Stimulated activated CD4-positive, alpha-beta T cell treated with anti-CD3 and anti-CD28 coated beads, Interleukin-15, amount 100 ng/mL, for 1 hour (primary cell): ENCODE results near the gene EXO5.
"Not testable (repeated sequence)": the region's sequence is repeated elsewhere in the genome, so short reads cannot be mapped to it uniquely, and the experiment has no call there.

Experiments used
- DNase-seq, 2 donors: peaks; one replicate each; pipeline ENCODE4 v3.0.0-alpha.2; 2020; ENCODE audit warnings: low read depth in 1 of 2, low spot score in 1 of 2

The EXO5 gene

DNA sequence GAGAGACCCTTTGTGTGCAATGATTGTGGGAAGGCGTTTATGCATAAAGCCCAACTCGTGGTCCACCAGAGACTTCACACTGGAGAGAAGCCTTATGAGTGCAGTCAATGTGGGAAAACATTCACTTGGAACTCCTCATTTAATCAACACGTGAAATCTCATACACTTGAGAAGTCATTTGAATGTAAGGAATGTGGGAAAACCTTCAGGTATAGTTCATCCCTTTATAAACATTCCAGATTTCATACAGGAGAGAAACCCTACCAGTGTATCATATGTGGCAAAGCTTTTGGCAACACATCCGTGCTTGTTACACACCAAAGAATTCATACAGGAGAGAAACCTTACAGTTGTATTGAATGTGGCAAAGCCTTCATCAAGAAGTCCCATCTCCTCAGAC is 38.4 kb downstream of the EXO5 start:
- no peak for DNase-seq

DNA sequence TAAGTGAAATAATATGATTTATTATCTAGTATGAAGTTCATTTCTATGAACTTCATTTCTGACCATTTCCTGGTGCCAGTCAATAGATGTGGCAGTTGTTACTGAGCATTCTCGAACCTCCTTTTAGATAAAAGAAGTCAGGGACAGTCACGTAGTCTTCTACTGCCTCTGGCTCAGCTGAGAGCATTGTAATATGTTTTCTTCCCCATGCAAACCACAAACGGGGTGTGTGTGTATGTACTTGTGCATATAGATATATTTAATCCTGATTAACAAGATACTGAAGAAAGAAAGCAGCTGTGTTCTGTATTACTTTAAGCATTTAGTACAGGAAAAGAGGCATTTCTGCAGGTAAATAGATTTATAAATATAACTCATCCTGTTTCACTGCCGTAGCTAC is 44.5 kb downstream of the EXO5 start:
- DNase-seq: no peak

DNA sequence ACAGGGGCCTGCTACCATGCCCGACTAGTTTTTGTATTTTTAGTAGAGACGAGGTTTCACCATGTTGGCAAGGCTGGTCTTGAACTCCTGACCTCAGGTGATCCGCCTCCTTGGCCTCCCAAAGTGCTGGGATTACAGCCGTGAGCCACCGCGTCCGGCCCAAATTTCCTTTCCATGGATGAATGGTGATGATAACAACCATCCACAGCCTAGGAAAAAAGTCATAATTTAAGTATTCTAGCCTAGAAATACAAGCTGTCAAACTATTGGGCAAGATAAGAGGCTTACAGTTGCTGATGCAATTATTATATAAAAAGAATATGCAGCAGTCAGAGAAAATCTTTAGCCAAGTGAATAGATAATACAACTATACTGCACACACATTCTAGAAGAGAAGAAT is 46.2 kb downstream of the EXO5 start:
- not testable (repeated sequence) for DNase-seq

DNA sequence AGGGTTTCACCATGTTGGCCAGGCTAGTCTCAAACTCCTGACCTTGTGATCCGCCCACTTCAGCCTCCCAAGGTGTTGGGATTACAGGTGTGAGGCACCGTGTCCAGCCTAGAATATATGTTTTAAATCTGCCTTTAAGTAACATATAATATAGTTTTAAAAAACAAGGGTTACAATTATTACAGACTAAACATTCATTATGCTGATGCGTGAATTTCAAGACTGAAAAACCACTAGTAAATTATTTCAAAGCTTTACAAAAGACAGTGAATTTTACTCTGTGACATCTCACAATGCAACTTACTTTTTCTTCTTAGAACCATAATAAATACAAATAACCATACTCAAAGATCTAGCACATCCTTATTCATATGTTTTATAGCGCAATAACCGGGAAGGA is 47.6 kb downstream of the EXO5 start:
- no peak for DNase-seq

DNA sequence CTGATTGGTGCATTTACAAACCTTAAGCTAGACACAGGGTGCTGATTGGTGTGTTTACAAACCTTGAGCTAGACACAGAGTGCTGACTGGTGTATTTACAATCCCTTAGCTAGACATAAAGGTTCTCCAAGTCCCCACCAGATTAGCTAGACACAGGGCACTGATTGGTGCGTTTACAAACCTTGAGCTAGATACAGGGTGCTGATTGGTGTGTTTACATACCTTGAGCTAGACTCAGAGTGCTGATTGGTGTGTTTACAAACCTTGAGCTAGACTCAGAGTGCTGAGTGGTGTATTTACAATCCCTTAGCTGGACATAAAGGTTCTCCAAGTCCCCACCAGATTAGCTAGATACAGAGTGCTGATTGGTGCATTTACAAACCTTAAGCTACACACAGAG is 49.7 kb downstream of the EXO5 start:
- DNase-seq: not testable (repeated sequence)

DNA sequence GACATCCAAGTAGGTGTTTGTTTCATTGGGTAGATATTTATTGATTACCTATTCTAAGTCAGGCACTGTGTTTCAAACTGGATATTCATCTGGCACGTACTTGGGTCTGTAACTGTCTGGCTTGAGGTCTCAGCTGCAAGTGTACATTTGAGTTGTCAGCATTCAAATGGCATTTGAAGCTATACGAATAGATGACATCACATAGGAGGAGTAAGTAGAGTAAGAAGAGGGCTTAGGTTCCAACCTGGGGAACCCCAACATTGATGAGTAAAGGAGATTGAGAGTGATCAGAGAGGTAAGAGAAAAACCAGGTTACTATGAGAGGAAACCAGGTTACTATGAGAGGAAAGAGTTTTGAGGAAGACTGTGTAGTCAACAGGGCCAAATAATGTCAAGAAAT is 53.6 kb downstream of the EXO5 start:
- DNase-seq: no peak

DNA sequence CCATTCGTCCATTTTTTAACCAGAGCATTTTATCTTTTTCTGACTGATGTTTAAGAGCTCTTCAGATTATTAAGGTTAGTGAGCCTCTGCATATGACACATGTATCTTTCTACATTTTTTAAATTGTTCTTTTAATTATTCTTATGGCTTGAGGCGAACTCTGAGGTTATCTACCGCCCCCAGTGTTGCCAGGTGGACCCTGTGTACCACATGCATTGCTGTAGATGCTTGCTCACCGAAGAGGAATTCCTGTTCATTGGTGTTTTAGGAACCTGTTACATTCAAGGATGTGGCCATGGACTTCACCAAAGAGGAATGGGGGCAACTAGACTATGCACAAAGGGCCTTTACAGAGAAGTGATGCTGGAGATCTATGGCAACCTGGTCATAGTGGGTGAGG is 54.7 kb downstream of the EXO5 start:
- DNase-seq: no peak

DNA sequence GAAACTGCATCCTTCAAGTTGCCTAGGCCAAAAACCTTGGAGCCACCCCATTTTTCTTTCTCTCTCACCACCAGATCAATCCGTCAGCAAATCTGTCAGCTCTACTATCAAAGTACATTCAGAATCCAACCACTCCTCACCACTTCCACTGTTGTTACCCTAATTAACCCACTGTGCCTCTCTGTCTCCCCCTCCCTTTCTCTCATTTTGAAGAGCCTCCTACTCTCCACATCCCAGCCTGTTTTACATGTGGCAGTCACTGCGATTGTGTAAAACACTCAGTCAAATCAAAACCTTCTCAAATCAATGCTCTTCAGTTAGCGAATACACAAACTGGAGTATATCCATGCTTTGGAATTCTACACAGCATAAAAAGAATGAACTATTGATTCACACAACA is 55.9 kb downstream of the EXO5 start:
- DNase-seq: no peak

DNA sequence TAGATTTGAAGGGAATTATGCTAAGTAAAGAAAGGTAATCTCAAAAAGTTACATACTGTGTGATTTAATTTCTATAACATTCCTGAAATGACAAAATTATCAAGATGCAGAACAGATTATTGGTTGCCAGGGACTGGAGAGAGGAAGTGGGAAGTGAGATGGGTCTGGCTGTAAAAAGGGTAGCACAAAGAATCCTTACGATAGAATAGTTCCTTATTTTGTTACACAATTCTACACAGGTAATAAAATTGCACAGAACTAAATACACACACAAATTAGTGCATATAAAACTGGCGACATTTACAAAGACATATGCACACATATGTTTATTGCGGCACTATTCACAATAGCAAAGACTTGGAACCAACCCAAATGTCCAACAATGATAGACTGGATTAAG is 56.3 kb downstream of the EXO5 start:
- no peak for DNase-seq
